Measurements from ENCODE around the gene RBM15B. TPM values are rescaled to one million over a fixed set of nuclear protein-coding genes. Genes with fewer than 3 reads are reported as not detected.

The RBM15B gene
- polyA plus RNA-seq, 1 donor from 2014 or later = 24.1 TPM

- Histone ChIP-seq H3K4me2 (ENCODE audit: low read length) (no peak overlapping the region), H3K9me3 (ENCODE audit: low read length) (no peaks in the 10 kb centered on the region), H3K4me3 (ENCODE audit: low read length) (no peak overlapping the region), H3K9me2 (ENCODE audit: insufficient read depth, low read length) (no peaks in the 10 kb centered on the region), H4K20me1 (ENCODE audit: insufficient read depth) (no peaks in the 10 kb centered on the region), H3K79me2 (replicated peaks; ENCODE audit: insufficient read depth, low read length) (peaks cover 5% of the 10 kb centered on the region), H2AFZ (ENCODE audit: low read depth, low read length) (no peak overlapping the region), H3K27me3 (ENCODE audit: insufficient read depth, low read depth, low read length) (no peaks in the 10 kb centered on the region), H3F3A (ENCODE audit: insufficient read depth, low read length, poor library complexity, severe bottlenecking) (no peaks in the 10 kb centered on the region), H3K9ac (ENCODE audit: low read length) (no peak overlapping the region), H3K36me3 (ENCODE audit: insufficient read depth, low read length) (peaks cover 7% of the 10 kb centered on the region), H3K27ac (ENCODE audit: low read length) (no peak overlapping the region)
- TF ChIP-seq RAD21 (conservative IDR thresholded peaks at IDR 0.05) = no peak
- TF ChIP-seq POLR2AphosphoS5 (IDR thresholded peaks at IDR 0.05) = no peak
- no peak for TF ChIP-seq EP300 (conservative IDR thresholded peaks at IDR 0.05; ENCODE audit: poor library complexity, severe bottlenecking)
- TF ChIP-seq REST (IDR thresholded peaks at IDR 0.05; ENCODE audit: borderline replicate concordance) = no peak
- TF ChIP-seq TAF1 (IDR thresholded peaks at IDR 0.05; ENCODE audit: low read depth) = no peak
- TF ChIP-seq EZH2 (IDR thresholded peaks at IDR 0.05; ENCODE audit: borderline replicate concordance, insufficient read depth, low read length, poor library complexity, severe bottlenecking) = no peak
- TF ChIP-seq MXI1 (conservative IDR thresholded peaks at IDR 0.05; ENCODE audit: poor library complexity, severe bottlenecking) = no peak
- no peak for TF ChIP-seq SMC3 (conservative IDR thresholded peaks at IDR 0.05; ENCODE audit: poor library complexity)
- TF ChIP-seq CTCF (IDR thresholded peaks at IDR 0.05; ENCODE audit: poor library complexity, severe bottlenecking) = no peak
These were observed 54.6 kb downstream of the RBM15B start for GRCh38 chr3:51445544-51446280.

Other genes with a start within 250 kb of the RBM15B start
- 60.7 and 77.3 TPM in 2 replicates for gene MANF, start 6.0 kb upstream of the RBM15B start, polyA plus RNA-seq
- 9.4 and 11.9 TPM in 2 replicates for gene DCAF1, start 108.7 kb downstream of the RBM15B start, polyA plus RNA-seq
- gene RAD54L2, start 147.4 kb downstream of the RBM15B start, polyA plus RNA-seq = 14.5 and 14.9 TPM in 2 replicates